ENCODE data around the gene COBL. TPM values are rescaled to one million over a fixed set of nuclear protein-coding genes. Genes with fewer than 3 reads are reported as not detected.

Gene COBL
- total RNA-seq, 1 donor from 2014 or later: not detected

- no peak overlapping the region for H3K27ac Mint-ChIP-seq (ENCODE audit: unreplicated experiment)
- H3K4me3 Mint-ChIP-seq (ENCODE audit: unreplicated experiment): no peak overlapping the region
- no peaks in the 10 kb centered on the region for H3K9me3 Mint-ChIP-seq (ENCODE audit: unreplicated experiment)
These were observed 208.5 kb downstream of the COBL start for GRCh38 chr7:51108134-51108533.

GRCh38 chr7:51104278-51104677 lies 212.3 kb downstream of the COBL start:
- no peaks in the 10 kb centered on the region for H3K36me3 Mint-ChIP-seq (ENCODE audit: unreplicated experiment)
- DNase-seq (ENCODE audit: extremely low spot score, unreplicated experiment): no peak
- no peaks in the 10 kb centered on the region for H3K9me3 Mint-ChIP-seq (ENCODE audit: unreplicated experiment)
- no peak overlapping the region for H3K27ac Mint-ChIP-seq (ENCODE audit: unreplicated experiment)
- H3K4me3 Mint-ChIP-seq (ENCODE audit: unreplicated experiment): no peak overlapping the region
- H3K4me1 Mint-ChIP-seq (ENCODE audit: unreplicated experiment): peaks cover 11% of the 10 kb centered on the region
- no peak for TF ChIP-seq CTCF (IDR thresholded peaks at IDR 0.05)
- H3K27me3 Mint-ChIP-seq (ENCODE audit: unreplicated experiment): peaks cover 10% of the 10 kb centered on the region

More at GRCh38 chr7:51108134-51108533, 208.5 kb downstream of the COBL start:
- H3K36me3 Mint-ChIP-seq (ENCODE audit: unreplicated experiment): no peaks in the 10 kb centered on the region
- peak; percentile 44 for DNase-seq (ENCODE audit: extremely low spot score, unreplicated experiment)
- TF ChIP-seq CTCF (IDR thresholded peaks at IDR 0.05): no peak
- H3K27me3 Mint-ChIP-seq (ENCODE audit: unreplicated experiment): peaks cover 15% of the 10 kb centered on the region
- H3K4me1 Mint-ChIP-seq (ENCODE audit: unreplicated experiment): peaks cover 4% of the 10 kb centered on the region

- peaks cover under 1% of the 10 kb centered on the region for H3K9me3 Mint-ChIP-seq (ENCODE audit: unreplicated experiment)
- TF ChIP-seq CTCF (IDR thresholded peaks at IDR 0.05): no peak
- no peak overlapping the region for H3K4me3 Mint-ChIP-seq (ENCODE audit: unreplicated experiment)
- H3K27ac Mint-ChIP-seq (ENCODE audit: unreplicated experiment): no peak overlapping the region
- H3K36me3 Mint-ChIP-seq (ENCODE audit: unreplicated experiment): no peaks in the 10 kb centered on the region
- H3K27me3 Mint-ChIP-seq (ENCODE audit: unreplicated experiment): peaks cover 6% of the 10 kb centered on the region
- peaks cover 11% of the 10 kb centered on the region for H3K4me1 Mint-ChIP-seq (ENCODE audit: unreplicated experiment)
- DNase-seq (ENCODE audit: extremely low spot score, unreplicated experiment): no peak
These were observed 212.9 kb downstream of the COBL start for GRCh38 chr7:51103718-51104117.

GRCh38 chr7:51102828-51103227 lies 213.8 kb downstream of the COBL start:
- TF ChIP-seq CTCF (IDR thresholded peaks at IDR 0.05): no peak
- H3K27me3 Mint-ChIP-seq (ENCODE audit: unreplicated experiment): peaks cover 1% of the 10 kb centered on the region
- peaks cover 8% of the 10 kb centered on the region for H3K9me3 Mint-ChIP-seq (ENCODE audit: unreplicated experiment)
- no peak overlapping the region for H3K27ac Mint-ChIP-seq (ENCODE audit: unreplicated experiment)
- H3K4me1 Mint-ChIP-seq (ENCODE audit: unreplicated experiment): peaks cover 8% of the 10 kb centered on the region
- peaks cover 6% of the 10 kb centered on the region for H3K36me3 Mint-ChIP-seq (ENCODE audit: unreplicated experiment)
- H3K4me3 Mint-ChIP-seq (ENCODE audit: unreplicated experiment): no peak overlapping the region
- DNase-seq (ENCODE audit: extremely low spot score, unreplicated experiment): no peak

- peaks cover 10% of the 10 kb centered on the region for H3K4me1 Mint-ChIP-seq (ENCODE audit: unreplicated experiment)
- TF ChIP-seq CTCF (IDR thresholded peaks at IDR 0.05): no peak
- H3K9me3 Mint-ChIP-seq (ENCODE audit: unreplicated experiment): peaks cover 18% of the 10 kb centered on the region
- peaks cover 6% of the 10 kb centered on the region for H3K36me3 Mint-ChIP-seq (ENCODE audit: unreplicated experiment)
- H3K4me3 Mint-ChIP-seq (ENCODE audit: unreplicated experiment): no peak overlapping the region
- no peak overlapping the region for H3K27ac Mint-ChIP-seq (ENCODE audit: unreplicated experiment)
- DNase-seq (ENCODE audit: extremely low spot score, unreplicated experiment): no peak
- peaks cover 10% of the 10 kb centered on the region for H3K27me3 Mint-ChIP-seq (ENCODE audit: unreplicated experiment)
These were observed 215.4 kb downstream of the COBL start for GRCh38 chr7:51101111-51101757.

All from osteocyte (in vitro differentiated cells).